Esophagus squamous epithelium (tissue), 4 donors: ENCODE results near the gene ALX4.

Source experiments
- POLR2A ChIP-seq, 4 donors: fragments of 450-650 bp; IDR thresholded peaks; one replicate each; pipeline ENCODE4 v1.6.1; 2017; ENCODE audit warnings: antibody characterized with exemption in 4 of 4, mild to moderate bottlenecking in 4 of 4, moderate library complexity in 3 of 4
- TF ChIP-seq, protein P1 (sequence below), 6 experiments: fragments of 450-650 bp in 4 of 6; fragments of 200-600 bp in 2 of 6; sonication (generic) in 2 of 6; IDR thresholded peaks; one replicate each; pipeline ENCODE4 v1.5.1; 2016 to 2019; ENCODE audit warnings: antibody characterized with exemption in 6 of 6, mild to moderate bottlenecking in 4 of 6, moderate library complexity in 4 of 6

DNA sequence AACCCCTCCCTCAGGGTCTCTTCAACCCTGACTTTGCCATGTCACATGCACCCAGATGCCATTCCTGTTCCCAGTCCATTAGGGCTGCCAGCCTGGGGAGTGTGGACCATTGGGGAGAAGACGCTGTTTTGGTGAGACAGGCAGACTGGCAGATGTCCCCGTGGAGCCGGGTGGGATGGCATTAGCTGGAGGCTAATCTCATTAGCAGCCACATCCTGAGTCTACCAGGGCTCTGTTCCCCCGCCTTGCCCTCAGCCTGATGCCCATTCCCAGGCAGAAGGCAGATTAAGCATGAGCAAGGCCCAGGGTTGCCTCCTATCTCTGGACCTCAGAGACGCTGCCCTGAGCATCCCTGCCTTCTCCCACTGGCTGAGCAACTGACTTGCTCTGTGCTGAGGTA lies 46.4 kb upstream of the ALX4 start:
- no peak for TF ChIP-seq POLR2A (IDR thresholded peaks at IDR 0.05)
- TF ChIP-seq, protein P1, sequence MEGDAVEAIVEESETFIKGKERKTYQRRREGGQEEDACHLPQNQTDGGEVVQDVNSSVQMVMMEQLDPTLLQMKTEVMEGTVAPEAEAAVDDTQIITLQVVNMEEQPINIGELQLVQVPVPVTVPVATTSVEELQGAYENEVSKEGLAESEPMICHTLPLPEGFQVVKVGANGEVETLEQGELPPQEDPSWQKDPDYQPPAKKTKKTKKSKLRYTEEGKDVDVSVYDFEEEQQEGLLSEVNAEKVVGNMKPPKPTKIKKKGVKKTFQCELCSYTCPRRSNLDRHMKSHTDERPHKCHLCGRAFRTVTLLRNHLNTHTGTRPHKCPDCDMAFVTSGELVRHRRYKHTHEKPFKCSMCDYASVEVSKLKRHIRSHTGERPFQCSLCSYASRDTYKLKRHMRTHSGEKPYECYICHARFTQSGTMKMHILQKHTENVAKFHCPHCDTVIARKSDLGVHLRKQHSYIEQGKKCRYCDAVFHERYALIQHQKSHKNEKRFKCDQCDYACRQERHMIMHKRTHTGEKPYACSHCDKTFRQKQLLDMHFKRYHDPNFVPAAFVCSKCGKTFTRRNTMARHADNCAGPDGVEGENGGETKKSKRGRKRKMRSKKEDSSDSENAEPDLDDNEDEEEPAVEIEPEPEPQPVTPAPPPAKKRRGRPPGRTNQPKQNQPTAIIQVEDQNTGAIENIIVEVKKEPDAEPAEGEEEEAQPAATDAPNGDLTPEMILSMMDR (IDR thresholded peaks at IDR 0.05), result no peak
